Measurements from ENCODE around the gene EXOSC5. TPM values are rescaled to one million over a fixed set of nuclear protein-coding genes. Genes with fewer than 3 reads are reported as not detected.
"Not testable (repeated sequence)": the region's sequence is repeated elsewhere in the genome, so short reads cannot be mapped to it uniquely, and the experiment has no call there.

Gene EXOSC5
- total RNA-seq, 4 donors from 2014 or later, result 23.0 to 51.5 (median 31.9) TPM

DNA sequence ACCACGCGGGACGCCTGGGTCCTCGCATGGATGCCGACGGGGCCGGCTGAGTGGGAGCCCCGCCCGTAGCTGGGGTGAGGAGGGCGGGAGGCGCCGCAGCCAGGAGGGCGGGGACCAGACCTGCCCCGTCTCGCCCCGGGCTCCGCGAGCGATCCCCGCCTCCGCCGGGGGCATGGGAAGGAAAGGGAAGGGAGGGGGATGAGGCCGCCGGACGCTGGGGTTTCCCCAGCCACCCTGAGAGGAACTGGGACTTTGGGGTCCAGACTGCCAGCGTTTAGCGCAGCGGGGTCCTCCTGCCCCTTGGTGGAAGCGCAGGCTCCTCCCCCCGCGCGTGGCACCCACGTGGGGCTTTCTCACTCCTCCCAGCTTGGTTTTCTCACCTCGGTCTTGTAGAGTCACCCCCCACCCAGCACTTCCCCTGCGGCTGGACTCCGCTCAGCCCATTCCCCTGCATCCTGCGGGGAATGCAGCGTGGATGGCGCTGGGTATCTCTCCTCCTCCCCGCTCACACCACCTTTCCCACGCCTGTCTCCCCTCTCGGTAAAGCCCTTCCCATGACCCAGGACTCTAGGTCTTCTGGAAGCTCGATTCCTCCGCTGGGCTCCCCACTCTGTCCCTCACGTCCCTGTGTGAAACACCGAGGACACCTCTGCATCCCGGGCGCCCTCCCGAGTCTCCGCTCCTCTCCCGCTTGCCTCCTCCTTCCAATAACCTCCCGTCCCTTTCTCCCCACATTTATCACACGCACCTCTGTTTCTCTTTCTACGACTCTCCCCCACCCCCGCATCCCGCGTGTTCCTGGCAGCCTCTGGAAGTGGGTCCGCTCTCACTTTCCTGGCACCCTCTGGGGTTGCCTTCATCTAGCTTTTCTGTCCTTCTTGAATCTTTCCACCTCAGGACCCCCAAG is 45.6 kb downstream of the EXOSC5 start:
- WGBS, result under 1% methylated on average over 49 of the region's 58 CpGs
- H3K4me1 ChIP-seq, result peaks cover 61% of the 10 kb centered on the region
- no peaks in the 10 kb centered on the region for H3K27me3 ChIP-seq
- no peaks in the 10 kb centered on the region for H3K9me3 ChIP-seq
- H3K4me3 ChIP-seq, result peak overlapping the region; percentile 69
- TF ChIP-seq EP300 (IDR thresholded peaks at IDR 0.05) (no peak), POLR2AphosphoS5 (IDR thresholded peaks at IDR 0.05) (no peak), POLR2A (IDR thresholded peaks at IDR 0.05) (no peak)
- TF ChIP-seq, protein P1, sequence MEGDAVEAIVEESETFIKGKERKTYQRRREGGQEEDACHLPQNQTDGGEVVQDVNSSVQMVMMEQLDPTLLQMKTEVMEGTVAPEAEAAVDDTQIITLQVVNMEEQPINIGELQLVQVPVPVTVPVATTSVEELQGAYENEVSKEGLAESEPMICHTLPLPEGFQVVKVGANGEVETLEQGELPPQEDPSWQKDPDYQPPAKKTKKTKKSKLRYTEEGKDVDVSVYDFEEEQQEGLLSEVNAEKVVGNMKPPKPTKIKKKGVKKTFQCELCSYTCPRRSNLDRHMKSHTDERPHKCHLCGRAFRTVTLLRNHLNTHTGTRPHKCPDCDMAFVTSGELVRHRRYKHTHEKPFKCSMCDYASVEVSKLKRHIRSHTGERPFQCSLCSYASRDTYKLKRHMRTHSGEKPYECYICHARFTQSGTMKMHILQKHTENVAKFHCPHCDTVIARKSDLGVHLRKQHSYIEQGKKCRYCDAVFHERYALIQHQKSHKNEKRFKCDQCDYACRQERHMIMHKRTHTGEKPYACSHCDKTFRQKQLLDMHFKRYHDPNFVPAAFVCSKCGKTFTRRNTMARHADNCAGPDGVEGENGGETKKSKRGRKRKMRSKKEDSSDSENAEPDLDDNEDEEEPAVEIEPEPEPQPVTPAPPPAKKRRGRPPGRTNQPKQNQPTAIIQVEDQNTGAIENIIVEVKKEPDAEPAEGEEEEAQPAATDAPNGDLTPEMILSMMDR (IDR thresholded peaks at IDR 0.05), result no peak
- DNase-seq (ENCODE audit: low spot score in 2 of 2), result peak in 1 of 2 donors; percentile 84
- peaks cover 8% of the 10 kb centered on the region for H3K36me3 ChIP-seq
- H3K27ac ChIP-seq, result peak overlapping the region; percentile 43

DNA sequence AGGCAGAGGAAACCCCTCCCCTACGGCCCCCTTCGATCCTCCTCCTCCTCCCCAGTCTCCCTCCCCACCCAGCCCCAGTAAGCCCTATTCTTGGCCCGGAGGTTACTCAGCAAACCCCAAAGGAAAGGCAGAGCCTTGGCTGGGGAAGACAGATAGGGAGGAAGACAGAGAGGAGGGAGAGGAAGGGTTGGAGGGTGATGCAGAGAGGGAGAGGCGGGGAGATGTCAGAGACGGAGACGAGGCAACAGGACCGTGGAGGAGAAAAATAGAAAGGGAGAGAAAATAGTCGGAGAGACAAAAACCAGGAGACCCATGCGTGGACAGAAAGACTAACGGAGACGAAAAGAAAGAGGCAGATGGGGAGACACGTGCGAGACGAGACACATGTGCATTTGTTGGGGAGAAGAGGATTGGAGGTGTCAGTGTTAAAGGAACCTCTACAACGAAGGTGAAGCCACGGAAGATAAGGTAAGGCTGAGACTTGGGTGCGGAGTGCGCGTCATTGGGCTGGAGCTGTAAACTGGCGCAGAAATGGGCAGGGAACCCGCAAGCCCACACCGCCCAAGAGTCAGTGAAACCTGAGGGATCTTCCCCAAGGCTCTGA is 46.3 kb downstream of the EXOSC5 start:
- DNase-seq (ENCODE audit: low spot score in 2 of 2), result no peak
- TF ChIP-seq POLR2AphosphoS5 (IDR thresholded peaks at IDR 0.05), result no peak
- TF ChIP-seq, protein P1 (IDR thresholded peaks at IDR 0.05), result no peak
- TF ChIP-seq EP300 (IDR thresholded peaks at IDR 0.05), result no peak
- TF ChIP-seq POLR2A (IDR thresholded peaks at IDR 0.05), result no peak
- no peaks in the 10 kb centered on the region for H3K9me3 ChIP-seq
- peaks cover 15% of the 10 kb centered on the region for H3K36me3 ChIP-seq
- WGBS, result 5% methylated on average over 22 of the region's 22 CpGs
- peaks cover 58% of the 10 kb centered on the region for H3K4me1 ChIP-seq
- H3K4me3 ChIP-seq, result peak overlapping the region; percentile 69
- no peaks in the 10 kb centered on the region for H3K27me3 ChIP-seq
- H3K27ac ChIP-seq, result peak overlapping the region; percentile 39

DNA sequence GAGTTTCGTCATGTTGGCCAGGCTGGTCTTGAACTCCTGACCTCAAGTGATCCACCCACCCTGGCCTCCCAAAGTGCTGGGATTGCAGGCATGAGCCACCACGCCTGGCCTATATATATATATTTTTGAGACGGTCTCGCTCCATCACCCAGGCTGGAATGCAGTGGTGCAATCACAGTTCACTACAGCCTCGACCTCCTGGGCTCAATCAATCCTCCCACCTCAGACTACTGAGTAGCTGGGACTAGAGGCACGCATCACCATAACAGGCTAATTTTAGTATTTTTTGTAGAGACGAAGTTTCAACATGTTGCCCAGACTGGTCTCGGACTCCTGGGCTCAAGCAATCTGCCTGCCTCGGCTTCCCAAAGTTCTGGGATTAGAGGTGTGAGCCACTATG is 50.2 kb downstream of the EXOSC5 start:
- H3K4me3 ChIP-seq; DNase-seq (ENCODE audit: low spot score in 2 of 2); H3K27me3 ChIP-seq; H3K27ac ChIP-seq; H3K9me3 ChIP-seq: not testable (repeated sequence)
- 93% methylated on average over 9 of the region's 9 CpGs for WGBS
- H3K4me1 ChIP-seq, result peaks cover 28% of the 10 kb centered on the region
- peaks cover 45% of the 10 kb centered on the region for H3K36me3 ChIP-seq

DNA sequence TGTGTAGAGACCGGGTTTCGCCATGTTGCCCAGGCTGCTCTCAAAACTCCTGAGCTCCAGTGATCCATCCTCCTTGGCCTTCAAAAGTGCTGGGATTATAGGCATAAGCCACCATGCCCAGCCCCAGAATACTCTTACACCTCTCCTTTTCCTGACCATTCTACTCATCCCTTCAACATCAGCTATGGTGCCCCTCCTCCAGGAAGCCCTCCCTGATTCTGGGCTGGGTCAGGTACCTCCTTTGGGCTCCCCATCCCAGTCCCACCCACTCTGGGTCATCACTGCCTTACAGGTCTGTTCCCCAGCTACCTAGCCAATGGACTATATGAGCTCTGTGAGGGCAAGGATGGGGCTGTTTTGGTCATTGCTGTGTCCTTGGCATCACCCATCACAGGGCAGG is 53.0 kb downstream of the EXOSC5 start:
- WGBS, result 91% methylated on average over 2 of the region's 2 CpGs
- Histone ChIP-seq H3K27ac (no peak overlapping the region), H3K27me3 (no peaks in the 10 kb centered on the region), H3K4me3 (no peak overlapping the region), H3K4me1 (peaks cover 2% of the 10 kb centered on the region), H3K9me3 (no peaks in the 10 kb centered on the region), H3K36me3 (peaks cover 62% of the 10 kb centered on the region)
- no peak for DNase-seq (ENCODE audit: low spot score in 2 of 2)
- TF ChIP-seq POLR2A (IDR thresholded peaks at IDR 0.05) (no peak), POLR2AphosphoS5 (IDR thresholded peaks at IDR 0.05) (no peak), EP300 (IDR thresholded peaks at IDR 0.05) (no peak)
- TF ChIP-seq, protein P1 (IDR thresholded peaks at IDR 0.05), result no peak

DNA sequence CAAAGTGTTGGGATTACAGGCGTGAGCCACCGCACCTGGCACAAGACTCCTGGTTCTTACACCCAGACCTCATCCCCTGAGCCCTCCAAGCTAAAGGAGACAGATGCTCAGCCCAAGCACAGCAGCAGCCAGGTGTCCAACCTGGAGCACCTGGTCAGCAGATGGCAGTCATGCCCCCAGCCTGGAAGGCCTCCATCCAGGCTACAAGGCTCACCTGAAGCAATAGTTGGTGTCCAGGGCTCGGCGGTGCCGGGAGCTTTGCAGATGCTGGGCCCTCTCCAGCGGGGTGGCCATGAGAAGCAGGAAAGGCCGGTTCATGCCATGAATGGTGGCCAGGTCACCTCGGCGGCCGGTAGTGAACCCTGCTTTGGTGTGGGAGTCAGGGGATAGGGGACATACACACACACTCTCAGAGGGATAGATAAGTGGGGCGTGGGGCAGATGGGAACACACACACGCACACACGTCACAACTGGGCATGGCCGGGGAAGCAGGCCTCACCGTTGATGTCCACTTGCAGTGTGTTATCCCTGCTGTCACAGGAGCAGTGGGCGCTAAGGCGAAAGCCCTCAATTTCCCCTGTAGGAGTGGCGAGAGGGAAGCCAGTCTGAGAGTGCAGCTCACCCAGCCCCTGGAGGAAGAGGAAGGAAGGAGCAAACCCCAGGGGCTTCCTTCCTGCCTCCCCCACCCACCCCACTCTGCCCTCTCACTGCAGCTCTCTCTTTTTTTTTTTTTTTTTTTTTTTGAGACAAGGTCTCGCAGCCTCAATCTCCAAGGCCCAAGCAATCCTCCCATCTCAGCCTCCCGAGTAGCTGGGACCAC is 55.3 kb downstream of the EXOSC5 start:
- Histone ChIP-seq H3K27me3 (no peaks in the 10 kb centered on the region), H3K9me3 (no peaks in the 10 kb centered on the region), H3K27ac (no peak overlapping the region), H3K36me3 (peaks cover 60% of the 10 kb centered on the region), H3K4me3 (no peak overlapping the region), H3K4me1 (no peaks in the 10 kb centered on the region)
- no peak for TF ChIP-seq POLR2AphosphoS5 (IDR thresholded peaks at IDR 0.05)
- TF ChIP-seq, protein P1 (IDR thresholded peaks at IDR 0.05), result no peak
- TF ChIP-seq EP300 (IDR thresholded peaks at IDR 0.05), result no peak
- no peak for TF ChIP-seq POLR2A (IDR thresholded peaks at IDR 0.05)
- 85% methylated on average over 20 of the region's 20 CpGs for WGBS
- DNase-seq (ENCODE audit: low spot score in 2 of 2), result no peak
